Activated CD8-positive, alpha-beta memory T cell treated with anti-CD3 and anti-CD28 coated beads, Interleukin-2, amount 50 U/mL, for 1 hour (primary cell): Measurements from ENCODE around the gene TOM1L2.
"Not testable (repeated sequence)": the region's sequence is repeated elsewhere in the genome, so short reads cannot be mapped to it uniquely, and the experiment has no call there.

Experiments used
- DNase-seq: peaks from one replicate; pipeline ENCODE4 v3.0.0-alpha.2; 2020; ENCODE audit errors: extremely low read depth

The TOM1L2 gene

DNA sequence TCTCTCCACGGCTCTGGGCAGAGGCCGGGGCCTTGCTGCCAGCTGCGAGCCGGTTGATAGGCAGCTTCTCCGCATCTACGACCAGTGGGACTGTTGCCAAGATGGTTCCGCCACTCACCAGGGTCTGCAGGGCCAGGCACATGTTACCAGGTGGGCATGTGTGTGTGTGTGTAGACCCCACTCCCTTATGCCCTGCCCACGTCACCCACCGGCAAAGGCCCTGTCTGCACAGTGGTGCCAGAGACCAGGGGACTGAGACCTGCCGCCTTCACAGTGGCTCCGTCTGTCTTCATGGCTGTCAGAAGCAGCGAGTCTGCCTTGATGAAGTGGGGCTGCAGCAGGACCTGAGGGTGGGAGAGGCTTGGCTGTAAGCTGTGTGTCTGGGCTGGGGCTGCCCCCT, 153.1 kb downstream of the TOM1L2 start:
- DNase-seq: no peak

DNA sequence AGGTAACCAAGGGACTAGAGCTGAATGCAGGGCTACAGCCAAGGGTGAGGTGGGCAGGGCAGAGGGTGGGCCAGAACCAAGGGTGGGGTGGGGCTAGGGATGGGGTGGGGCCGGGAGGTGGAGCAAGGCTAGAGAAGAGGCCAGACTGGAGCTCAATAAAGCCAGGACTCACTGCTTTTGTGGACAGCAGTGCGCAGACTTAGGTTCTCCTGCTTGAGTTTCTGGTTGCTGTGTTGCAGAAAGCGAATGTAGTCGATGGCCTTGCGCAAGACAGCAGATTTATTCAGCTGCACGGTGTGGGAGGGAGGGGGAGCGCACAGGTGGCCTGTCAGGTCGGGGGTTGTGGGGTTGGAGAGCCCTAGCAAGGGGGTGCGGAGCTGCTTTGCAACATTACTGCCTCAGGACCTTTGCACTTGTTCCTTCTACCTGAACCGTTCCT, 154.1 kb downstream of the TOM1L2 start:
- DNase-seq: no peak

DNA sequence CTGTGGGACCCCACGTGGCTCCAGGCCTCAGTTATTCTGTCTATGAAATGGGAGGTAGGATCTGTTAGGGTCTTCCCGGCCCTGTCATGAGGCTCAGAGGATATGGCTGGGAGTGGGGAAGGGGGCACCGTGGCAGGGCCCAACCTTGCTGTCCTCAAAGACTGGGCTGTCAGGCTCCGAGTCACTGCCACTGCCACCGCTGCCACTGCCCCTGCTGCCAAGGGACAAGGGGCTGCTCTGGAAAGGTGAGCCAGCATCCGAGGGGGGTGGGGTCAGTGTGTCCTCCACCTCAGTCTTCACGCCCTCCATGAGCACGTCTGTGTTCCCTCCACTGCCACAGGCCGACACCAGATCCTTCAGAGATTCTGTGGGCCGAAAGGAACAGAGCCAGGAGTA, 154.7 kb downstream of the TOM1L2 start:
- DNase-seq: no peak

DNA sequence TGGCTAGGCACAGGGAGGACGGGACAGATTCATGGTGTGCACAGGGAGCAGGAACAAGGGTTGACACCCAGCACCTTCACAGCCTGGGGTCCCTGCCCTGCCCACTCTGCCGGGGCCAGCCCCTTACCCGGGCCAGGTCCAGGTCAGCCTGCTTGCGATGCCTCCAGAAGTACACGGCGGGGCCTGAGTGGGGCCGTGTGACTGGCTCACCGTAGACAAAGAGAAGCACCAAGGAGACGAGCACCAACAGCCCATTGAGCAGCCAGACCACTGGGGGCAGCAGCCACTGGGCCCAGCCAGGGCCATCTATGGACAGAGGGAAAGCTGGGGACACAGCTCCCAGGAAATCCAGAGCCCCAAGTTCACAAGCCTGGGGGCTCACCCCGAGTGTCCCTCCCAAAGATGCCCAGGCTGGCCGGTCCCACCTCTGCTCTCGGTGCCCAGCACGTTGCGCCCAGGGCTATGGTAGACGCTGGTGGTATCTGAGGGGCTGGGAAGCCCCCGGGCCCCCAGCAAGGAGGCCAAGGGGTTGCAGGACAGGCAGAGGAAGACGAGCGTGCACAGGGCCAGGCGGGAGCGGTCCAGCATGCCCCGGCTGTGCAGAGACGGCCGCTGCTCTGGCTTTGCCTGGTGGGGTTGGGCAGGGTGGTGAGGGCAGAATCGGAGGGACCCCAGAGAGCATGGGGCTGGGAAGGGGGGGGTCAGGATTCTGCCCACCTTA, 155.2 kb downstream of the TOM1L2 start:
- no peak for DNase-seq

DNA sequence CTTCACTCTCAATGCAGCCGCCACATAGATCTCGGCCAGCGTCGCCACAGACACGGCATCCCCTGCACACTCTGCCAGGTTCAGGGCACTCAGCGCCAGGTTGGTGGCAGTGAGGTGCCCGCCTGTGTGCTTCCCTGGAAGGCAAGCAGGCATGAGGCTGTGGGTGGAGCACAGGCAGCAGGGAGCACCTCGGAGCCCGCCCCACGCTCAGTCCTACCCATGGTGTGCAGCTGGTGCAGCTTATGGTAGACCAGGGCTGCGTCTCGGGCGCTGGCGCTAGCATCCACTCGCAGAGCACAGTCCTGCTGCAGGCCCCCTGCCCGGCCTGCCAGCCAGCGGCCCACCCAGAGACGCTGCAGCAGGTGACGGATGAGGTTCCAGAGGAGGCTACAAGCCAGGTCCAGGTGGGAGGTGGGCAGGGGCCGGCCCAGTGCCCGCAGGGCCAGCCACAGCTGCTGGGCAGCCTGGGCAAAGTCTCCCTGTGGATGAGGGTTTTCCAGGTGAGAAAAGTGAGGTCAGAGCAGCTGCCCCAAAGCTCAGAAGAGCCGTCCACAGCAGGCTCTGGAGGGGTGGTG, 155.9 kb downstream of the TOM1L2 start:
- no peak for DNase-seq

DNA sequence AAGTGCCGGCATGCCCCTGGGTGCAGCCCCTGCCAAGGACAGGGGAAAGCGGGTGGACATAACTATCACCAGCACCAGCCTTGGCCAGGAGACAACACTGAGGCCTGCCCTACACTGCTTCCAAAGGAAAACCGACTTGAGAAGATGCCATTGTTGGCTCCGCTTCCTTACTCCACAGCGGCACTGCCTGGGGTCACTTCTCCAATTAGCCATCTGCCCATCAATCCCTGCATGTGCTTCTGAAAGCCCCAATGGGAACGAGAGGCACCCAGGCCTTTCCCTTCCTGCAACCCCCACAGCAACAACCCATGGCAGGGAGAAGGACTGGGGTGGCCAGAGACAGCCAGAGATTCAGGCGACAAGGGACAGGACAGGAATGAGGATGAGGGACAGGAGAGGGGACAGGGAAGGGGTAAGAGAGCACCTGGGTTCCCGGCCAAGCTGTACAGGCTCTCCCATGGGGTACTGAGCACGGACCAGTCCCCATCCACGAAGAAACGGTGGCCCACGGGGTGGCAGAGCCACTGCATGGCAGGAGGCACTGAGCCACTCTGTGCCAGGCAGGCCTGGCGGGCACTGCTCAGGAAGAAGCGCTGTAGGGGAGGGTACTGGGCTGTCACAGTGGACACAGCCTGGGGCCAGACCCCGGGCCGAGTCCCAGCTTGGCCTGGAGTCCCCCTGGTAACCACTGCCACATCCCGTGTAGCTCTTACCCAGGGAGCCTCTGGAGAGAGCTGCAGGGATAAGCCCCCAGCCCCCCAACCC, 156.6 kb downstream of the TOM1L2 start:
- DNase-seq: no peak

DNA sequence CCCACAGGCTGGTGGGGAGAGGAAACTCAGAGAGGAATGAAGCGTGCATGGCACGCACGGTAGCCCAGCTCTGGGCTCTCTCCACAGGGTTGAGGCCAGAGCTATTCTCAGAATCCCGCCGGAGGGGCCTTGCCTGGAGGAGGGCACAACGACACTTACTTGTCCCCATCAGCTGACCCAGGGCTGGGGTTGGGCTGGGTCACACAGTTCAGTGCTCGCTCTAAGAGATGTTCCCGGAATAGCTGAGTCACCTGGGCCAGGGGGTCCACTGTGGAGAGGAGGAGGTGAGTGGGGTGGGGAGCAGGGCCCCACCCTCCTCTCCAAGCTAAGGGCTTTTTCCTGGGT, 157.2 kb downstream of the TOM1L2 start:
- DNase-seq: no peak

DNA sequence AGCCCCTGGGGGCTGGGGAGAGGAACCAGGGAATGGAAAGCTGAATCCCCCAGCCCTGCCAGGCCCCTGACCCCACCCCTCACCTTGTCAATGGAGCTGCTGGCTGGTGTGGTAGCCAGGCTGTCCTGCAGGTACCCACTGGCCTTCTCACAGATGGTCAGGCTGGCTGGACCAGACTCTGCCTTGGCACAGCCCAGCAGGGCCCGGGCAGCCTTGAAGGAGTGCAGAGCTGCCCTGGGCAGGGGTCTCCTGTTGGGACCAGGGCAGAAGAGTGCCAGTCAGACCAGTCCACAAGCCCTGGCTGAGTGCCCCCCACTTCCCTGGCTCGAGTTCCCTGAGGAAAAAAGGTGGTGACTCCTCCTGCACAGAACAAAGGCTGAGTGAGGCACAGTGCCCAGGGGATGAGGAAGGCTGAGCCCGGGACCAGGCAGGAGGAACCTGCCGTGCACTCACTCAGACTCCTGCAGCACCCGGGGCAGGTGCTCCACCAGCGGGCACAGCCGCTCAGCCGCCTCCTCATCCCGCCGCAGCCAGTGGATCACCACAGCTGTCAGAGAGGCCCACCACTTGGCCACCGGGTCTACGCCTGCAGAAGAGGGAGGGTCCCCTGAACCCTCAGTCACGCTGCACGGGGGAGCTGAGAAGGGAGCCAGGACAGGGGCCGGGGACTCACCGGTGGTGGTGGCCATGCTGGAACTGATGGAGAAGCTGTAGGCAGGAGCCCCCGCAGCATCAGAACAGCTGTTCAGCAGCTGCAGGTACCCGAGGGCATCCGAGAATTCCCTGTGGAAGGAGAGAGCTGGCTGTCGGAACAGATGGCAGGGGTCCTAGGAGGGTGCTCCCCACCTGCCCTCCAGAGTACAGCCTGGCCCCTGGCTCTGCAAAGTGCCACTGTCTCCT, 157.8 kb downstream of the TOM1L2 start:
- DNase-seq: no peak

DNA sequence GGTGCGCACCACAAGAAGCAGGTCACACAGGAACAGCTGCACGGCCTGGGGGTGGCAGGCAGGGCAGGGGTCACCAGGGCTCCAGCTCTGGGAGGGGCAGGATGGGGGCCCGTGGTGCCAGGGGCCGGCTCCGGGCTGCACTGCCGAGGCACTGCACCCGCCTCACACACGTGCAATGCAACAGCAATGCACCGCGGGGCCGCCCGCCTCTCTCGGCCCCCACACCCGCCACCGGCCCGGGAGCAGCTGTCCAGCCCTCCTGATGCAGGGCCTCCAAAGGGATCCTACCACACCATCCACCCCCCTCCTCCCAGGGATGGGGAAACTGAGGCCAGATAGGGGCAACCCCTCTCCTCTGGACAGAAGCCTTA, 158.5 kb downstream of the TOM1L2 start:
- DNase-seq: no peak

DNA sequence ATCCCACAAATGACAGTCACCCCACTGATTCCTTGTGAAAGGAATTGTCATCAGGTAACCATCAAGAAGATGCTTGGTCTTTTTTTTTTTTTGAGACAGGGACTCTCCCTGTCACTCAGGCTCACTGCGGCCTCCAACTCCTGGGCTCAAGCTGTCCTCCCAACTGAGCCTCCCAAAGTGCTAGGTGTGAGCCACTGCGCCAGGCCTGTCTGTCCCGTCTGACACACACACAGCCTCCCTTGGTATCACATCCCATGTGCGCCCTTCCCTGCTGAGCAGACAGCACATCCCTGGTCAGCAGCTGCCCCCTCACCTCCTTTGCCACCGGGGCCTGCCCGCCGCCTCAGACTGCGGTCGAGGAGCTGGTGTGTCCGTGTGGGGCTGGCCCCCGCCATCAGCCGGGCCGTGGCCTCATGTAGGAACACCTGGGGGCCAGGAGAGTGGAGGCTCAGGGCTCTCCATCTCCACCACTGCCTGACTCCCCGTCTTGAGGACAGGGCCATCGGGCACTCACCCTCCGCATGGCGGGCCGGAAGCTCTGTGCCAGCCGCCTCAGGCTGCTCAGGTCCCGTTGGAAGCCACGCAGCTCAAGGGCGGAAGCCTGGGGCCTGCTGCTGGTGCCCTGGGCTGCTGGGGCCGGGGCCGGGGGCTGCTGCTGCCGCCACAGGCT, 159.0 kb downstream of the TOM1L2 start:
- no peak for DNase-seq

DNA sequence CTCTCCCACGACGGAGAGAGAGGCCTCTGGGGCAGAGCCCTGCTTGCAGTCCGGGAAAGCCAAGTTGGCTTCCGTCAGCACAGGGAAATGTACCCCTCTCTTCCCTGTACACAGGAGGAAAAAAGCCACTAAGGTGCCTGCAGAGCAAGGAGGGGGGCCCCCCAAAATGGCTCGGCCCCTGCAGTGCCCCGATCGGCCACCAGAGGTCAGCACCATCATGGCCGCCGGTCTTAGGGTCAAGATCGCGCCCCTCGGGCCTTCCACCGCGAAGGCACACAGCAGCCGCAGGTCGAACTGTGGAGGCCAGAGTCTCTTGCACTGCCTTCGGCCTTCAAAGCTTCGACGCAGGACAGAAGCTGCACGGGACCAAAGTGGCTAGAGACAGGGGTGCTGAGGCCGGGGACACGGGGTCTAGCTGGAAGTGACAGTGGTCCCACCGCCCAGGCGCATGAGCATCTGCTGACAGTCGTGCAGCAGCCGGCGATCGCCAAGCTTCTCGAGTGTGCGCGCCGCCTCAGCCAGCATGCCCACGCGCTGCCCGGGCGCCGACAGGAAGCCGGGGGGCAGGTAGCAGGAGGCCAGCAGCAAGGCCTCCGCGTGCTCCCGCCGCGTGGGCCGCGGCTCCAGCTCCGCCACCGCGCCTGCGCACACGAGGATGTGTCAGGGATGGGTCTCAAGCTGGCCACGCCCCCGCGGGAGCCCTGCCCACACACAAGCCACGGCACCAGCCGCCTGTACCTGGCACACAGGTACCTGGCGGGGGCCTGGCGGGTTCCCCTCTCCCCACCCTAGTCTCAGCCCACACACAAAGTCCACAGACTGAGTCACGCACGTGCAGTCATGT, 159.8 kb downstream of the TOM1L2 start:
- no peak for DNase-seq

DNA sequence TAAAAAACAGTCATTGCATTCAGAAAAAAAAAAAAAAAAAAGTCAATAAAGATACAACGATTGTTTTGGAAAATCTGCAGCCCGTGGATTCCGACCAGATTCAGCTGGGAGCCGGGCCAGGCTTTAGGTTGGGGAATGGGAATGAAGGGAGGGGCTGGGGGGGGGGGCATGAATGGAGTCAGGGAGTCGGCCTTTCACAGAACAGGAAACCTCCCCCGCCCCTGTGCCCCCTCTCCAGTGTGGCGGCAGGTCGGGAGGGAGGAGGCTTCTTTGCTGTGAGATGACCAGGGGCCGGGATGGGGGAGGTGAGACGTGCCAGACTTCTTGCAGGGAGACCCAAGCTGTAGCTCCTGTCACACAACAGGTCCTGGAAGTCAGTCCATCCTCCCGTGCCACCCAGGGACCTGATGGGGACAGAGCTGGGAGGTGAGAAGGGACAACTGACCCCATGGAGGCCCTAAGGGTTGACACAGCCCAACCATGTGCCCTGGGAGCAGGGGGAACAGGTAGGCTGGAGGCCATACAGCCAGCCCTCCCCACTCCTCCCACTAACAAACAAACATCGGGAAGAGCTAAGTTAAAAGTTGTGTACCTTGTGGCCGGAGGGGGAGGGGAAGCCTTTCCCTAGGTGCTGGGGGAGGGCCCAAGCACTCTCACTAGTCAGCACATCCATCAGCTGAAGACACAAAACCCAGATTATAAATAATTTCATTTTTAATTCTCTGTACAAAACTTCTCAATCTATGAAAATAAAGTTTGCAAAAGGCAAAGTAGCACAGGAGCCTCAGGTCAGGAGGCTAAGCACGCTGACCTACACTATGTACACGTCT, 160.6 kb downstream of the TOM1L2 start:
- DNase-seq: no peak

DNA sequence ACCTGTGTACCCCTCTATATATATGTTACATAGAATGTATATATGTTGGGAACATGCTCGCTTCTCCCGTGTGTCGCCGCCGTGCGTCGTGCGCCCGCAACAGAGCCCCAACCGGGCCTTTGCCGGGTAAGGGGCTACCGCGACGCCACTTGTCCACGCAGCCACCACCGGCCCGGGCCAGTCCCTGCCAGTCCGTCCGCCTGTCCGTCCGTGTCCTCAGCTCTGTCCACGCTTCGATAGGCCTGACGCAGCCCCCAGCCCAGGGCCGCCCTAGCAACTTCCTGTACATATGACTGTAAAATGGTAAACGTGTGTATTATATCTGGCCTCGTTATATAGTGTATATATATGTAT, 161.3 kb downstream of the TOM1L2 start:
- no peak for DNase-seq

DNA sequence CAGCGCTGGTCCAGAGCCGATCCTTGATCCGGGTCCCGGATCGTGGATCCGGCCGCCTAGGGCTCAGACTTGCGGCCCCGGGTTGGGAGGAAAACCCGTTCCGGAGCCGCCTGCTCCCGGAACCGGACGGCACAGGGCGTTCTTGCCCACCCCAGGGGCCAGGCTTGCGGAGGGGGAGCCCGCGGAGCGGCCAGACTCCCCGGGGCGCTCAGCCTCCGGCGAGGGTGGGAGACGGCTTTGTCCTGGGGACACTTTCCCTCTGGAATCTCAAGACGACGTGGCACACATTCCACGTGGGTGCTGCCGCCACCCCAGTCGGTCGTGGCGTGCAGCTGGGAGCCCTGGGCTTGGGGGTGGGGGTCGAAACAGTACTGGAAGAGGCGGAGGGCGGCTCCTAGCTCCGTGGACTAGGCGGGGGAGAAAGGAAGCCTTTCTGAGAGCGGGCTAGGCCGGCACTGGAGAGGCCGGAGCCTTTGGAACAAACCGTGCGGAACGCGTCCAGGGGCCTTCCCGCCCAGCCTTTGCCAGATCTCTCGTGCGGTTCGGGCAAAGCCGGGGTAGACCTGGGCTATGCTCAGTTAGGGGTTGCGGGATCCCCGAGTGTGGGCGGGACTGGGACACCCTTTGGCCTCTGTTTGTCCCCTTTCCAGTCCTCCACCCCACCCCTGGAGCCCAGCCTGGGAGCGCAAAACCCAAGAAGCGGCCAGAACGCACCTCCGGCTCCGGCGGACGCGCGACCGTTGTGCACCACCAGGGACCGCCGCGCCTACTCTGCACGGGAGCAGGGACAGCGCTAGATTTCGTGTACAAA, 161.9 kb downstream of the TOM1L2 start:
- no peak for DNase-seq

DNA sequence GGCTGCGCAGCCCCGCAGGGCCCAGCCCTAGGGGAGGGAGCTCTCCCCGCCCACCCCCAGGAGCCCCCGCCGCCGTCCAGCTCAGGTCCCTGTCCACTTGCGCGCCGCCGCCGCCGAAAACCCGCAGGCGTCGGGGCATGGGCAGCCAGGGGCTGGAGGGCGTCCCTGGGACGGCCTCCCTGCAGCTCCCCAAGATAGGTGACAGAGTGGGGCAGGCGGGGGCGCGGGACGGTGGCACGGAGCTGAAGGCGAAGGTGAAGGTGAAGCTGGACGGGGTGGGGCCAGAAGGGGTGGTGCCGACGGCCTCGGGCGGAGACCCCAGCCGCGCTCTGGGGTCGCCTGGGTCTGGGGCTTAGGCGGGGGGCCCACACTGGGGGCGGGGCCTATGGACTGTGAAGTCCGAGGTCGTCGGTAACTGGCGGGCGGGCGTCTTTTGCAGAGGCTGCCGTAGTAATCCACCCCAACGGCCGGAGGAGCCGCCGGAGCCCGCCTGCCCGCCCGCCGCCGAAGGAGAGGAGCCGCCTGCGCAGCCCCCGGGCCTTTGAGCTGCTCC, 162.6 kb downstream of the TOM1L2 start:
- no peak for DNase-seq

DNA sequence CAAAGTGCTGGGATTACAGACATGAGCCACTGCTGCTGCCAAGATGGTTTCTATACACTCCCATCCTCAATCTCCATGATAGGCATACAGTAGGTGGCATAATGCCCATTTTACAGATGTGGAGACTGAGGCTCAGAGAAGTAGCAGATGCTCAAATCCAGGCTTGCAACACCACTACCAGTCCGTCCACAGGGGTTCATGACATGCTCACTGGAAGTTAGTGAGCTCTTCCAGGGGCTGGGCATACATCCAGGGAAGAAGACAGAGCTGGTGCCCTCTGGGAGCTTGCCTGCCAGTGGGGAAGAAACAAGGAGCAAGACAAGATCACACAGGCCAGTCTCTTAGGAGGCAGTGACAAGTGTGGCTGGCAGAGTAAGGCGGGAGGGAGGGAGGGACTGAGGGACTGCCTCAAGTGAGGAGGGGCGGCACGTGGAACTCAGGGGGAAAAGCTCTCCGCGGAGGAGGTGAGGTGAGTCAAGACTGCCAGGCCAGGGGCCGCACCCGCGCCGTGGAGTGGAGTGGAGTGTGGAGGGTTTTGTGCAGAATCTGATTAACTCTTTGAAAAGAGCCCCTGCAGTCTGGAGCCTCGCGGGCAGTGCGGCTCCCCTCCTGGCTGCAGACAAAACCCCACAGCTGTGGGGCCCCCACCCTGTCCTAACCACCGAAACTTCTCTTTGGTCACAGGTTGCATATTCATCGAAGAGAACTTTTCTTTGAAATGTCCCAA, 163.3 kb downstream of the TOM1L2 start:
- no peak for DNase-seq

DNA sequence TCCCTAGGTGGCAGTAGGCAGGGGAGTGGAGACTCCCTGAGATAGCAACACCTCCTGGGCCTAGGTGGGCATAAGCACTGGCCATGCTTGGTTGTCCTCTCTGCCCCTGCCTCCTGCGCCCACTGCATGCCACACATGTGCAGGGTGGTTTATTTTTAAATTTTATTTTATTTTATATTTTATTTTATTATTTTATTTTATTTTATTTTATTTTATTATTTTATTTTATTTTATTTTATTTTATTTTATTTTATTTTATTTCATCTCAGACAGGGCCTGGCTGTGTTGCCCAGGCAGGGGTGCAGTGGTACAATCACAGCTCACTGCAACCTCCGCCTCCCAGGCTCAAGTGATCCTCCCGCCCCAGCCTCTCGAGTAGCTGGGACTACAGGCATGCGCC, 164.0 kb downstream of the TOM1L2 start:
- DNase-seq: not testable (repeated sequence)

DNA sequence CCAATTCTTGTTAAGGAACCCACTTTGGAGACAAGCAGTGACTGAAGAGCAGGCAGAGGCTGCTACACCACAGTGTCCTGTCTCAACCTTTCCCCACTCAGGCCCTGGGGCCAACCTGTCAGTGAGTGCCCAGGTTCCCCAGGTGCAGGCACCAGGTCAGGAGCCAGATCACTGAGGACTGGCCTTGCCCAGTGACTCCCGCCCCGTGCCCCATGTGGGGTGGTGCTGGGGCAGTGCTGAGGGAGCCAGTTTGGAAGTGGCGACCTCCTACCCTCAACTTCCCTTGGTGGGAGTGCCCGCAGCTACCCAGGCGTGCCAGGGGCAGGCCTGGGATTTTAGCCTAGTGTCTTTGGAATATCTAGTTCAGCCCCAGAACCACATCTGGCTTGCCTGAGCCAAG, 164.8 kb downstream of the TOM1L2 start:
- no peak for DNase-seq
